ENCODE measurements around the gene ISX.
"Not testable (repeated sequence)": the region's sequence is repeated elsewhere in the genome, so short reads cannot be mapped to it uniquely, and the experiment has no call there.

The ISX gene

GRCh38 chr22:35065796-35066218 is at the start of gene ISX:
Gene ISX (plus strand): TSS chr22:35066158. CDS start chr22:35067088, 930 bp downstream.
- DNase-seq (ENCODE audit: low spot score): no peak

- DNase-seq (ENCODE audit: low spot score): no peak
Measured at GRCh38 chr22:35016909-35017308, 49.0 kb upstream of the ISX start.

GRCh38 chr22:35018995-35019394 is 47.0 kb upstream of the ISX start:
- DNase-seq (ENCODE audit: low spot score): no peak

- no peak for DNase-seq (ENCODE audit: low spot score)
Measured at GRCh38 chr22:35020517-35020916, 45.4 kb upstream of the ISX start.

- no peak for DNase-seq (ENCODE audit: low spot score)
Measured at GRCh38 chr22:35021161-35021560, 44.8 kb upstream of the ISX start.

- no peak for DNase-seq (ENCODE audit: low spot score)
Measured at GRCh38 chr22:35022291-35022690, 43.7 kb upstream of the ISX start.

- DNase-seq (ENCODE audit: low spot score): peak; percentile 67
Measured at GRCh38 chr22:35023692-35024363, 42.1 kb upstream of the ISX start.

- DNase-seq (ENCODE audit: low spot score): no peak
Measured at GRCh38 chr22:35024364-35024692, 41.6 kb upstream of the ISX start.

- not testable (repeated sequence) for DNase-seq (ENCODE audit: low spot score)
Measured at GRCh38 chr22:35030112-35030511, 35.8 kb upstream of the ISX start.

GRCh38 chr22:35032571-35032970 is 33.4 kb upstream of the ISX start:
- DNase-seq (ENCODE audit: low spot score): no peak

- DNase-seq (ENCODE audit: low spot score): no peak
Measured at GRCh38 chr22:35033635-35034296, 32.2 kb upstream of the ISX start.

- no peak for DNase-seq (ENCODE audit: low spot score)
Measured at GRCh38 chr22:35034963-35035362, 31.0 kb upstream of the ISX start.

- no peak for DNase-seq (ENCODE audit: low spot score)
Measured at GRCh38 chr22:35037089-35037488, 28.9 kb upstream of the ISX start.

GRCh38 chr22:35039625-35040024 is 26.3 kb upstream of the ISX start:
- DNase-seq (ENCODE audit: low spot score): no peak

- DNase-seq (ENCODE audit: low spot score): no peak
Measured at GRCh38 chr22:35043252-35043933, 22.6 kb upstream of the ISX start.

GRCh38 chr22:35043934-35044319 is 22.0 kb upstream of the ISX start:
- DNase-seq (ENCODE audit: low spot score): no peak

- no peak for DNase-seq (ENCODE audit: low spot score)
Measured at GRCh38 chr22:35044607-35045390, 21.2 kb upstream of the ISX start.

- DNase-seq (ENCODE audit: low spot score): no peak
Measured at GRCh38 chr22:35045451-35045850, 20.5 kb upstream of the ISX start.

GRCh38 chr22:35046744-35047462 is 19.1 kb upstream of the ISX start:
- DNase-seq (ENCODE audit: low spot score): no peak

- DNase-seq (ENCODE audit: low spot score): not testable (repeated sequence)
Measured at GRCh38 chr22:35050038-35050437, 15.9 kb upstream of the ISX start.

GRCh38 chr22:35051013-35051535 is 14.9 kb upstream of the ISX start:
- no peak for DNase-seq (ENCODE audit: low spot score)

GRCh38 chr22:35051791-35052190 is 14.2 kb upstream of the ISX start:
- no peak for DNase-seq (ENCODE audit: low spot score)

All from germinal center (tissue), 1 donor.